Natural killer cell (primary cell): ENCODE results near the gene ARHGAP40. TPM values are rescaled to one million over a fixed set of nuclear protein-coding genes. Genes with fewer than 3 reads are reported as not detected.

Source experiments
- ATAC-seq, 3 donors: fragments of 150-1000 bp in 2 of 3; fragments of 200-7000 bp in 1 of 3; cut with Tn5 transposase; 1 replicate in 1 of 3; 2 replicates in 2 of 3; pipeline ENCODE4 v1.10.0; 2021; ENCODE audit warnings: mild to moderate bottlenecking in 2 of 3, moderate library complexity in 2 of 3
- DNase-seq, 2 donors: peaks; one replicate each; pipeline versions ENCODE4 v3.0.0 to v3.0.0-alpha.2; 2013 to 2021; ENCODE audit warnings: mixed read lengths in 1 of 2
- H3K27ac ChIP-seq: one replicate; pipeline ENCODE4 v1.5.1; 2013; ENCODE audit warnings: mild to moderate bottlenecking, low read length
- H3K27me3 ChIP-seq: one replicate; pipeline ENCODE4 v1.6.1; 2013; ENCODE audit warnings: low read length; ENCODE audit not compliant: control insufficient read depth, insufficient read depth
- H3K36me3 ChIP-seq: one replicate; pipeline ENCODE4 v1.6.1; 2013; ENCODE audit warnings: low read length; ENCODE audit not compliant: control insufficient read depth, insufficient read depth
- H3K4me1 ChIP-seq: one replicate; pipeline ENCODE4 v1.6.1; 2013; ENCODE audit warnings: low read length; ENCODE audit not compliant: control insufficient read depth, insufficient read depth
- H3K4me3 ChIP-seq: one replicate; pipeline ENCODE4 v1.5.1; 2013; ENCODE audit warnings: low read length
- H3K9me3 ChIP-seq: one replicate; pipeline ENCODE4 v1.6.1; 2013; ENCODE audit warnings: low read length; ENCODE audit not compliant: control insufficient read depth, insufficient read depth
- H3K27ac Mint-ChIP-seq, 2 donors: one replicate each; pipeline ENCODE4 v1.8.0; 2022; ENCODE audit warnings: mild to moderate bottlenecking in 2 of 2, mixed read lengths in 2 of 2, moderate library complexity in 1 of 2
- H3K27me3 Mint-ChIP-seq, 2 donors: one replicate each; pipeline ENCODE4 v1.8.0; 2022; ENCODE audit warnings: low read depth in 2 of 2, mixed read lengths in 2 of 2
- H3K36me3 Mint-ChIP-seq: one replicate; pipeline ENCODE4 v1.8.0; 2022; ENCODE audit warnings: mixed read lengths
- H3K4me1 Mint-ChIP-seq, 2 donors: one replicate each; pipeline ENCODE4 v1.8.0; 2022; ENCODE audit warnings: mixed read lengths in 2 of 2
- H3K4me3 Mint-ChIP-seq: one replicate; pipeline ENCODE4 v1.8.0; 2022; ENCODE audit warnings: mild to moderate bottlenecking, moderate library complexity, mixed read lengths
- H3K9me3 Mint-ChIP-seq, 2 donors: one replicate each; pipeline ENCODE4 v1.8.0; 2022; ENCODE audit warnings: mixed read lengths in 2 of 2
- WGBS: methylation state at CpG from one replicate; pipeline ENCODE4 v1.1.7; 2013; ENCODE audit warnings: missing lambda C conversion rate; ENCODE audit not compliant: insufficient coverage; 5-methylcytosine and 5-hydroxymethylcytosine counted together
- intact Hi-C: fragments of 100-400 bp; cut with micrococcal nuclease; formaldehyde crosslinking; loops from one replicate; pipeline ENCODE4 v1.14.2; 2022
- total RNA-seq, 4 donors: library from RNA; stranded (reverse); fragments of 120-200 nt in 1 of 4; gene quantifications; one replicate each; pipeline versions ENCODE4 v1.2.3 to v1.2.4, GENCODE V29; 2013 to 2022
- TF ChIP-seq, protein P1 (sequence below): fragments of 200-600 bp; IDR thresholded peaks from one replicate; pipeline ENCODE4 v1.8.0; 2022; ENCODE audit warnings: antibody characterized with exemption

ARHGAP40 gene
- not detected for total RNA-seq
- total RNA-seq (2013) = not detected

DNA sequence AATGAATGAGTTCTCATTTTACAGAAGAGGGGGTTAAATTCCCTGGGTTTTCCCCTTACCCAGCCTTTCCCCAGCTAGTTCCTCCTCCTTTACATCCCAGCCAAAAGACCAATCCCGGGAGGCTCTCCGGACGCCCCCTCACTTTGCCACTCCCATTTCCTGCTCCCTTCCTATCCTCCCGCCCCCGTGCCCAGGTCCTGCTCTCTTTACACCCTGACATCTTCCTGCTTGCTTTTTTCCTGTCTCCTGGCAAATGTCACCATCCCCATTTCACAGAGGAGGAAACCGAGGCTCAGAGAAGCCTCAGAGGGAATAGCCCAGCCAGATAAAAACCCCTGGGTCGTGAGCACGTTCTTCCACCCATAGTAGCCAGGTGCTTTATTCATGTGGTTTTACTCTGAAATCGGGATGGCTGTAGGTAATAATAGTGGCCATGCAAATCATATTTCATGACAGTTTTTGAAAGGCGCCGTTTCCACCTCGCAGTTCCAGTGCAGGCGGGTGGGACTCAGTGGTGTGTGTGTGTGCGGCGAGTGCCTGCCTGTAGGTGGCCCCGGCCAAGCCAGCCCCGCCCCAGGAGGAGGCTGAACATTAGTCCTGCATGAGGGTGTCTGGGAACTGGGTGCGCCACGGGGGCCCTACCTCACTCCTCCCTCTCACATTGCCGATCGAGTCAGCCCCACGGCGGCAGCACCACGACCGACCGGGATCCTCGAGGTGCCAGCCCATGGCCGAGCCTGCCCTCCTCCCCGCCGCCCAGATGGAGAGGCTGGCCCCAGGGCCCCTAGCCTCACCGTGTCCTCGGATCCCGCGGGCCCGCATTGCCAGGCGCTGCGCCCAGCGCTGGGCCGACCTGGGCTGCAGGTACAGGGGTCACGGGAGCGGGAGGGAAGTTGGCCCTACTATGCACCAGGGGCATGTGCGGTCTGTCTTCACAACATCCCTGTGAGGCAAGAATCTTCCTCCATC is at the start of gene ARHGAP40:
Gene ARHGAP40 (plus strand): TSS at position 594 of the 969 bp plus-strand sequence.
- H3K4me1 Mint-ChIP-seq = peaks cover 5 to 11% of the 10 kb centered on the region in 2 donors
- Histone ChIP-seq H3K27me3 (peaks cover 24% of the 10 kb centered on the region), H3K9me3 (no peaks in the 10 kb centered on the region), H3K36me3 (no peaks in the 10 kb centered on the region), H3K27ac (no peak within 1 kb of the TSS), H3K4me1 (no peaks in the 10 kb centered on the region), H3K4me3 (no peak within 1 kb of the TSS)
- TF ChIP-seq, protein P1, sequence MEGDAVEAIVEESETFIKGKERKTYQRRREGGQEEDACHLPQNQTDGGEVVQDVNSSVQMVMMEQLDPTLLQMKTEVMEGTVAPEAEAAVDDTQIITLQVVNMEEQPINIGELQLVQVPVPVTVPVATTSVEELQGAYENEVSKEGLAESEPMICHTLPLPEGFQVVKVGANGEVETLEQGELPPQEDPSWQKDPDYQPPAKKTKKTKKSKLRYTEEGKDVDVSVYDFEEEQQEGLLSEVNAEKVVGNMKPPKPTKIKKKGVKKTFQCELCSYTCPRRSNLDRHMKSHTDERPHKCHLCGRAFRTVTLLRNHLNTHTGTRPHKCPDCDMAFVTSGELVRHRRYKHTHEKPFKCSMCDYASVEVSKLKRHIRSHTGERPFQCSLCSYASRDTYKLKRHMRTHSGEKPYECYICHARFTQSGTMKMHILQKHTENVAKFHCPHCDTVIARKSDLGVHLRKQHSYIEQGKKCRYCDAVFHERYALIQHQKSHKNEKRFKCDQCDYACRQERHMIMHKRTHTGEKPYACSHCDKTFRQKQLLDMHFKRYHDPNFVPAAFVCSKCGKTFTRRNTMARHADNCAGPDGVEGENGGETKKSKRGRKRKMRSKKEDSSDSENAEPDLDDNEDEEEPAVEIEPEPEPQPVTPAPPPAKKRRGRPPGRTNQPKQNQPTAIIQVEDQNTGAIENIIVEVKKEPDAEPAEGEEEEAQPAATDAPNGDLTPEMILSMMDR = no peak
- DNase-seq (no peak), ATAC-seq (peak in 2 of 3 donors; percentile 47 to 67)
- intact Hi-C loops = no loop called here
- H3K27me3 Mint-ChIP-seq = peaks cover 45 to 63% of the 10 kb centered on the region in 2 donors
- 11% methylated on average over 42 of the region's 42 CpGs for WGBS
- H3K27ac Mint-ChIP-seq = no peak within 1 kb of the TSS
- no peak within 1 kb of the TSS for H3K4me3 Mint-ChIP-seq
- H3K36me3 Mint-ChIP-seq = no peaks in the 10 kb centered on the region
- H3K9me3 Mint-ChIP-seq = no peaks in the 10 kb centered on the region

DNA sequence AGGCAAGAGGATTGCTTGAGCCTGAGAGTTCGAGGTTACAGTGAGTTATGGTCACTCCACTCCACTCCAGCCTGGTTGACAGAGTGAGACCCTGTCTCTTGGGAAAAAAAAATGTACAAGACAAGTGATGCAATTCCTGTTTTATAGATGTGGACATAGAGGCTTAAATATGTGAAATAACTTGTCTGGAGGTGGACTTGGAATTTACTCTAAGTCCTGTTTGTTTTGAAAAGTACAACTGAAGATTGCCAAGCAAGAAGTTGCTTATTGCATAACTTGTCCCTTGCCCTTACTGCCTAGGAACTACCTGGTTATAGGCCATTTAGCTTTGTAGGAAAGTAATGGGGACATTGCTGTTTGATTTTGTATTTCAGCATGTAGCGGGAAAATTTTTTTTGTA is 46.6 kb upstream of the ARHGAP40 start:
- H3K9me3 ChIP-seq = no peaks in the 10 kb centered on the region
- no peaks in the 10 kb centered on the region for H3K27me3 ChIP-seq
- TF ChIP-seq, protein P1 = no peak
- Mint-ChIP-seq H3K36me3 (peaks cover 18% of the 10 kb centered on the region), H3K4me3 (no peak overlapping the region), H3K27me3 (no peaks in the 10 kb centered on the region), H3K27ac (no peak overlapping the region), H3K9me3 (no peaks in the 10 kb centered on the region), H3K4me1 (peaks cover 0 to 3% of the 10 kb centered on the region in 2 donors)
- H3K36me3 ChIP-seq = peaks cover 90% of the 10 kb centered on the region
- 93% methylated on average over 2 of the region's 2 CpGs for WGBS
- intact Hi-C loops = no loop called here
- ATAC-seq = no peak
- no peak overlapping the region for H3K27ac ChIP-seq
- no peak for DNase-seq
- H3K4me3 ChIP-seq = no peak overlapping the region
- H3K4me1 ChIP-seq = no peaks in the 10 kb centered on the region

DNA sequence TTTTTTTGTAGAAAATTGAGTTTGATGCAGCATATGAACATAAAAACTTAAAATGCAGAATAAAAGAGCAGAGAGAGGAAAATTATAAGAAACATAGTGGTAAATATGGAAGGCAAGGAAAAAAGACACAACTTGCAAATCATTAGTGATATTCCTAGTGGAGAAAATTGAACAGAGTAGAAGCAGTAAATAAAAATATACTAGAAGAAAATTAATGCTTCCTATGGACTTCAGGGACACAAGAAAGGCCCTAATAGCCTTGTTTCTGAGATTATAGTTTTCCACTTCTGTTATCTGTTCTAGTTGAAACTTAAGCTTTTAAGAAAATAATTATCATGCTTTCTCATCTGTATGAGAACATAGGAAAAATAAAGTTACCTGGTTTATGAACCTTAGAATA is 46.2 kb upstream of the ARHGAP40 start:
- peaks cover 0 to 7% of the 10 kb centered on the region in 2 donors for H3K4me1 Mint-ChIP-seq
- H3K27ac ChIP-seq = no peak overlapping the region
- ATAC-seq (no peak), DNase-seq (no peak)
- H3K27me3 Mint-ChIP-seq = no peaks in the 10 kb centered on the region
- no peaks in the 10 kb centered on the region for H3K4me1 ChIP-seq
- H3K4me3 ChIP-seq = no peak overlapping the region
- H3K9me3 ChIP-seq = no peaks in the 10 kb centered on the region
- H3K36me3 ChIP-seq = peaks cover 93% of the 10 kb centered on the region
- H3K27me3 ChIP-seq = no peaks in the 10 kb centered on the region
- no peak overlapping the region for H3K27ac Mint-ChIP-seq
- H3K4me3 Mint-ChIP-seq = no peak overlapping the region
- TF ChIP-seq, protein P1 = no peak
- intact Hi-C loops = no loop called here
- H3K9me3 Mint-ChIP-seq = no peaks in the 10 kb centered on the region
- peaks cover 18% of the 10 kb centered on the region for H3K36me3 Mint-ChIP-seq
